Dermis blood vessel endothelial cell (primary cell): ENCODE measurements around the gene NRBF2. TPM values are rescaled to one million over a fixed set of nuclear protein-coding genes. Genes with fewer than 3 reads are reported as not detected.

ENCODE experiments used
- DNase-seq: peaks from one replicate; pipeline ENCODE4 v3.0.0; 2010
- total RNA-seq: library from RNA; depleted of rRNA; stranded (reverse); fragments of >200 nt; gene quantifications from 2 replicates; pipeline ENCODE4 v1.2.3, GENCODE V29; 2014

Gene NRBF2
- total RNA-seq, 1 donor from 2014 or later, result 22.1 TPM

DNA sequence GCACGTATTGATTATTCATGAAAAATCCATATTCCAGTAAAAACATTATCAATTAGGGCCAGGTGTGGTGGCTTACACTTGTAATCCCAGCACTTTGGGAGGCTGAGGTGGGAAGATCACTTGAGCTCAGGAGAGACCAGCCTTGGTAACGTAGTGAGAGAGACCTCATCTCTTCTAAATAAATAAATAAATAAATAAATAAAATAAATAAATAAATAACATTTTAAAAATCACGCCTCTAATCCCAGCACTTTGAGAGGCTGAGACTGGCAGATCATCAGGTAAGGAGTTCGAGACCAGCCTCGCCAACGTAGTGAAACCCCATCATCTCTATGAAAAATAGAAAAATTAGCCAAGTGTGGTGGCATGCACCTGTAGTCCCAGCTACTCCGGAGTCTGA is 32.1 kb downstream of the NRBF2 start:
- DNase-seq, result no peak

- DNase-seq, result peak; percentile 91
Observed at GRCh38 chr10:63166742-63167258, 33.7 kb downstream of the NRBF2 start.

GRCh38 chr10:63168821-63169462 is 35.8 kb downstream of the NRBF2 start:
- no peak for DNase-seq

DNA sequence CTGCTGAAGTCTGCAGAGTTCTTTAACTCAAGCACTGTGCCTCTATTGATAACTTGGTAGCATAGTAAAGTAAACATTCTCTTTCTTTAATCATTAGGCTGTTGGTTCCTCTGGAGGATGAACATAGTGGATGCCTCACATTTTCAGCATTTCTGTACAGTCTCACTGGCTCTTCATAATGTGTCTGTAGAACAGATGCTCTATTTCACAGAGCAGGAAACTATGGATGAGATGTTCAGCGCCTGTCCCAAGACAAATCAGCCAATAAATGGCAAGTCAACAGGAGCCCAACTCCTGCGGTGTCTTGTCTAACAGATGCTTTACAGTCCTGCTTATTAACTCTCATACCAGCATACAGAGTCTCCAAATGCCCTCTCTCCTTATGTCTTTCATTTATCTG is 36.5 kb downstream of the NRBF2 start:
- DNase-seq, result no peak

GRCh38 chr10:63171255-63171855 is 38.2 kb downstream of the NRBF2 start:
- DNase-seq, result no peak

GRCh38 chr10:63171926-63172325 is 38.8 kb downstream of the NRBF2 start:
- no peak for DNase-seq

DNA sequence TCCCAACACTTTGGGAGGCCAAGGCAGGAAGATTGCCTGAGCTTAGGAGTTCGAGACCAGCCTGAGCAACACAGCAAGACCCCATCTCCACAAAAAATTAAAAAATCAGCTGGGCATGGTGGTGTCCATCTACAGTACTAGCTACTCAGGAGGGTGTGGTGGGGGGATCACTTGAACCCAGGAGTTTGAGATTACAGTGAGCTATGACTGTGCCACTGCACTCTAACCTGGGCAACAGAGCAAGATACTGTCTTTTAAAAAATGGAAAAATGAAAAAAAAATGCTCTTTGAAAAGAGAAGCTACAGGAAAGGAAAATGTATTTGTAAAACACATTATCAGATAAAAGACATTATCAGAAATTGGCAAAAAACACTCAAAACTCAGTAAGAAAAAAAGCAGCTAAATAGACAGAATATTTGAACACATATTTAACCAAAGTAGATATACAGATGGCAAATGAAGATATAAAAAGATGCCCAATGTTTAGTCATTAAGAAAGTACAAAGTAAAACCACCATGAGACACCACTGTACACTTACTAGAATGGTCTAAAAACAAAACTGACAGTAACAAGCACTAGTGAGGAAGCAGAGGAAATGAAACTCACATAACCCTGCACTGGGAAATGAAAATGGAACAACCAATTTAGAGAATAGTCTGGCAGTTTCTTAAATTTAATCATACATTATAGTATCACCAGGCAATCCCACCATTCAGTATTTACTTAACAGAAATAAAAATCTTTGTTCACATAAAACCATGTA is 40.5 kb downstream of the NRBF2 start:
- no peak for DNase-seq

DNA sequence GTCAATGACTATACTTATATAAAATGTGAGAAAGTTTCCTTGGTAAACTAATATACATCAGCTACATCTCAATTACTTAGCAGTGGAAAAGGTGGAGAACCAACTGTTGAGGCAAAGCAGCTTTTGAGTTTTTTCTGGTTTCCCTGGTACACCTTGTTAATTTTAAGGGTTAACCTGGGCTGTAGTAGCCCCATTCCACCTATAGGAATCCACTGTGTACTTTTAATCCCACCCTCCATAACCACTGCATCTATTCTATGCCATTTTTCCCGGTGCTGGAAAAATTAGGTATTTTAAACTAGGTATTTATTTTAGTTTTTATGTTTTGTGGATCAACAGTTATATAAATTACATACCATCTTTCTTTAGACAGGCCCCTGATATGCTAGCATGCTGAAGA is 42.4 kb downstream of the NRBF2 start:
- DNase-seq, result no peak

DNA sequence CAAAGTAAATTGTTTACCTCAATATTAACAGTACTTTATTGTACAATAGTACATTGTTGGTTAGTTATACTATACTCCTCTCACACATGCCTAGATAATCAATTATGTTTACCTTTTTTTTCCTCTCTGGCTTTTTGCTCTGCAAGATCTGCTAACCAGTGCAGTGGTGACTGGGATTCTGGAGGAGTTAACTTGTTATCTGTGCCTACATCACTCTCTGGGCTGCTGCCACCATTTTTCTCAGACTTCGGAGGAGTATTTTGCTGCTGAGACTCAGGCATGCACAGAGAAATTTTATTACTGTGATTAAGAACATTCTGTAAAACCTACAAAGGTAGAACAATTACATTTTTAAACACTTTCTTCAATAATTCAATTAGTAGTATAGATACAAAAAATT is 59.7 kb downstream of the NRBF2 start:
- DNase-seq, result no peak

- no peak for DNase-seq
Observed at GRCh38 chr10:63197344-63198092, 64.4 kb downstream of the NRBF2 start.

DNA sequence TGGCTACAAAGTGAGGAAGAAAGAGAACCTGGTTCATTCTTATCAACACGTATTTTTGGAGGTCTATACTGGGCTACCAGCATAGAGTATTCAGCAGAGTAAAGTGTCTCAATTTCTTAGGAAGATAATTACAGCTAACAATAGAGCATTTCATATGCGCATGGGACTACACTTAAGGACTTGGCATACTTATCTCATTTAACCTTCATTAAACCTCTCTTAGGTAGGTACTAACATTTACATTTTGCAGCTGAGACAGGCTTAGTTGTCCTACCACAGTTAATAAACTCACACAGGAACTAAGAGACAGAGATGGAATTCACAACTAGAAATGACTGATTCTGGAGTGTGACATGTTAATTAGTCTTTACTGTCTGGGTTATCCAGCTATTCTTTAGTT is 66.6 kb downstream of the NRBF2 start:
- no peak for DNase-seq

- DNase-seq, result no peak
Observed at GRCh38 chr10:63200431-63200830, 67.3 kb downstream of the NRBF2 start.

GRCh38 chr10:63201118-63201517 is 68.0 kb downstream of the NRBF2 start:
- no peak for DNase-seq
